Lower leg skin (tissue), 3 donors: ENCODE data around the gene HBEGF.

ENCODE experiments used
- CTCF ChIP-seq, 3 donors: fragments of 450-650 bp; IDR thresholded peaks; one replicate each; pipeline ENCODE4 v1.5.1; 2016; ENCODE audit warnings: antibody characterized with exemption in 3 of 3, mild to moderate bottlenecking in 3 of 3, moderate library complexity in 2 of 3
- POLR2A ChIP-seq, 2 donors: fragments of 450-650 bp; IDR thresholded peaks; one replicate each; pipeline ENCODE4 v1.6.1; 2016 to 2017; ENCODE audit warnings: antibody characterized with exemption in 2 of 2, mild to moderate bottlenecking in 1 of 2, moderate library complexity in 1 of 2

- TF ChIP-seq CTCF (IDR thresholded peaks at IDR 0.05) (no peak), POLR2A (IDR thresholded peaks at IDR 0.05) (no peak)
Measured at GRCh38 chr5:140319833-140320232, 26.6 kb downstream of the HBEGF start.
